IPS-20b (cell line): Measurements from ENCODE around the gene RIMS3.

Source experiments
- H3K27ac ChIP-seq: one replicate; pipeline ENCODE4 v1.5.1; 2013; ENCODE audit warnings: low read length
- H3K27me3 ChIP-seq: 2 replicates; pipeline ENCODE4 v1.6.1; 2013; ENCODE audit warnings: mild to moderate bottlenecking, low read length, inconsistent platforms; ENCODE audit not compliant: insufficient read depth
- H3K36me3 ChIP-seq: 2 replicates; pipeline ENCODE4 v1.6.1; 2013; ENCODE audit warnings: low read depth, mild to moderate bottlenecking, inconsistent platforms, low read length, moderate library complexity; ENCODE audit not compliant: insufficient read depth
- H3K4me1 ChIP-seq: 2 replicates; pipeline ENCODE4 v1.6.1; 2013; ENCODE audit warnings: mild to moderate bottlenecking, control low read depth, inconsistent platforms, low read length, moderate library complexity; ENCODE audit not compliant: insufficient read depth
- H3K4me3 ChIP-seq: 2 replicates; pipeline ENCODE4 v1.5.1; 2013; ENCODE audit warnings: mild to moderate bottlenecking, low read length, inconsistent platforms
- H3K9ac ChIP-seq: 2 replicates; pipeline ENCODE4 v1.6.1; 2013; ENCODE audit warnings: low read depth, mild to moderate bottlenecking, inconsistent platforms, low read length, moderate library complexity
- H3K9me3 ChIP-seq: 2 replicates; pipeline ENCODE4 v1.6.1; 2013; ENCODE audit warnings: mild to moderate bottlenecking, low read depth, low read length, inconsistent platforms; ENCODE audit not compliant: insufficient read depth

Gene RIMS3

DNA sequence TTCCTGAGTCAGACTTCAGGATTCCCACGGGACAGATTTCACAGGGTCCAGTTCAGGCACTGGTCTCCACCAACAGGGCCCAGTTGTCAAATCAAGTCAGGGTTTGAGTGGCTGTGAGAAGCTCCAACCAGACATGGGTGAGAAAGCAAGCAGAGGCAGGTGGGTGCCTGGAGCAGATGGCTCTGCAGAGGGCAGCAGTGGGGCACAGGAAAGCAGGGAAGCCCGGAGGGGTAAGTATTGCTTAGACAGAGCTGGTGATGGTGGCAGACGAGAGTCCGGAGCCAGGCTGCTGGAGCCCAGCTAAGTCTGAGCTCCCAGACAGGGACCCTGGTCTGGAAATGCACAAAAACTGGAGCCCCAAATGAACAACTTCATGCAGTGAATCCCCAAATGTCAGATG is 40.4 kb downstream of the RIMS3 start:
- Histone ChIP-seq H3K9me3 (no peaks in the 10 kb centered on the region), H3K27ac (no peak overlapping the region), H3K4me3 (no peak overlapping the region), H3K27me3 (no peaks in the 10 kb centered on the region), H3K36me3 (no peaks in the 10 kb centered on the region), H3K4me1 (no peaks in the 10 kb centered on the region), H3K9ac (no peak overlapping the region)

DNA sequence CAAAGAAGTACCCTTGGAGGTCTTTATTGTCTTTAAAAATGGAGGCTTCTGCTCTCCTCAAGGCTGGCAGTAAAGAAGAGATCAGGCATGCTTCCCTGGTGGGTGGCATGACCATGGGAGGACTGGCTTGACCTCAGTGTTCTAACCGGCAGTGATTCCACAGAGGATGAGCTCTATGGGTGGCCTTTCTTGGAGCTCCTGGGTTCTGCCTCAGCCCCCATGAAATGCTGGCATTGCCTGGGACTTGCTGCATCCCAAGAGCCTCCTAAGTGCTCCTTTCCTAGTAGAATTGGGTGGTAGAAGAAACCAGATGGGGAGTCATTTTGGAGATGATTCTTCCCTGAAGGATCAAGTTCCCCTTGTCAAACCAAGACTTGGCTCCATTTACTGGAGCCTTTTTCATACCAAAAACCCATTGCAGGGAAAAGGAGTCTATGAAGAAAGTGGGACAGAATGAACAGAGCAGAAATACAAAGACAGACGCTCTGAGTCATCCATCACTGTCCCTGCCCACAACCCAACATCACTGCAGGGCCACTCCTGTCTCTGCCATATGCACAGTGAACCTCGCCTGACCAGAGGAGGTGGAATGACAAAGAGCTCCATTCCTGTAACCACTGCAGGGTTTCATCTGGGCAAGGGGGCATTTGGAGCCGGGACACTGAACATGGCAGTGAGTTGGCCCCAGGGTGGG is 42.4 kb downstream of the RIMS3 start:
- no peak overlapping the region for H3K4me3 ChIP-seq
- no peaks in the 10 kb centered on the region for H3K9me3 ChIP-seq
- H3K27ac ChIP-seq, result no peak overlapping the region
- H3K27me3 ChIP-seq, result no peaks in the 10 kb centered on the region
- H3K36me3 ChIP-seq, result no peaks in the 10 kb centered on the region
- no peak overlapping the region for H3K9ac ChIP-seq
- no peaks in the 10 kb centered on the region for H3K4me1 ChIP-seq

DNA sequence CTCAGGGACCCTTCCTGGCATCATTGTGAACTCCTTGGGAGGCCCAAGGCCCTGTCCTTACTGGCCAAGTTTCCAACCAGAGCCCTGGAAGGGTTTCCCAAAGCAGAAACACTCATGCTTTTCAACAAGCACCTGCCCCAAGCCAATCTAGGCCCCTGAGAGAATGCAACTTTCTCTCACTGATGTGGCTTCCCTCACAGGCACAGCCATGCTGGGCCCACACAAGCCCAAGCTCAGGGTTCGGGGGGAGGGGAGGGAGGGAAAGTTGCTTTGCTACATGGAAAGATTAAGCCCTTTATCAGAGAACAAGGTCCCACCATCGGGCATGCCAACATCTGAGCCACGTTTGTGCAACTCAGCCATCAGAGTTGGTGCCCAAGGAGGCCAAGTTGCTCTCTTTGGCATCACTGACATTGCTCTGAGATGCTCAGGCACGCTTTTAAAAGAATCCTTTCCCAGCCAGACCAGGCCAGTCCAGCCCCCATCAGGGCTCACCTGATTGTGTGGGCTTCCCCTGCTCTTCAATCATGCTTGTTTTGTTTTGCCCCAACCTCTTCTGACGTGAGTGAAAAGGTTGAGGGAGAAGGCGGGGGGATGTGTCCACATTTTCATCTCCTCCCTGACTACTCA is 43.5 kb downstream of the RIMS3 start:
- H3K27ac ChIP-seq, result no peak overlapping the region
- H3K4me1 ChIP-seq, result no peaks in the 10 kb centered on the region
- H3K27me3 ChIP-seq, result no peaks in the 10 kb centered on the region
- H3K9me3 ChIP-seq, result no peaks in the 10 kb centered on the region
- H3K4me3 ChIP-seq, result no peak overlapping the region
- no peak overlapping the region for H3K9ac ChIP-seq
- H3K36me3 ChIP-seq, result no peaks in the 10 kb centered on the region

DNA sequence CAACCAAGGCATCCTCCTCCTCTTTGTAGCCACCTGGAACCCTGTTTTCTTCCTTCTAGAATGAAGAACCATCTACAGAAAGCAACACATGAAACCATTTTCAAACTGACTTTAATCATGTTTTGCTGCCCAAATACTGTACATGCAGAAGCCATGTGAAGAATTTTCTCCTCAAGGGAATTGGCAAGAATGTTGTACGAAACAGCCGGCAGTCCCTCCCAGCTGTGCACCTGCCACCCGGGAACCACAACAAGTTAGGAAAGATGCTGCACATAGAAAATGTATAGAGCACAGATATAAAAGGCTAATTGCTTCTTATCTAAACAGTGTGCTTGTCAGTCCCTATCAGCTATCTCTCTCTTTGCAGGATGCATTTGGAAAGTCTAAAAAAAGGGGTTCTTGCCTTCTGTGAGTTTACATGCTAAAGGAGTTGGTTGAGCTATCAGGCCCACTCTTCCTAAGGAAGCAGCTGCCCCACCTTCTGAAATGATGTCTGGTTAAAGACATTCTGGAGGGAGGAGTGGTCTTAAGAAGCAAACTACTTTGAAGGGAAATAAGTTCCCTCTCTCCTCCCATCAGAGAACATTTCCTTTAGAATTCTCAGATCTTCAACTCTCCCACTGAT is 44.8 kb downstream of the RIMS3 start:
- no peak overlapping the region for H3K27ac ChIP-seq
- no peak overlapping the region for H3K4me3 ChIP-seq
- no peaks in the 10 kb centered on the region for H3K36me3 ChIP-seq
- no peak overlapping the region for H3K9ac ChIP-seq
- H3K9me3 ChIP-seq, result no peaks in the 10 kb centered on the region; the same call in 1 of the 2 replicates
- H3K27me3 ChIP-seq, result no peaks in the 10 kb centered on the region
- no peaks in the 10 kb centered on the region for H3K4me1 ChIP-seq

DNA sequence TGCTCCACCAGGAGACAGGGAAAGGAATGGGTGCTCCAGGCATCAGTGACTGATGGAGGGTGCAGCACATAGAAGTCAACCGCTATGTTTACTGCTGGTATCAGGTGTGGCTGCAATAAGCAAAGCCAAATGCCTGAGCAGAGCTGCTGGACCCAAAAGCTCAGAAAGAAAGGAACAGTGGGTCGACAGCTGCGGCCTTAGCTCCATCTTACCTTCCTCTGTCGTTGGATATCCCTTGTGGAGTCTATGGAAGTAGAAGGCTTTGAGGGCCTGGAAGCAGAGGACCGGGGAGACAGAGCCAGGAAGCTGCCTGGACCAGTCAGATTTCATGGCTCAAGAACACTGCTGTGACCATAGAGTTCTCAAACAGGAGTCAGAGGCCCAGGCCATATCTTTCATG is 45.3 kb downstream of the RIMS3 start:
- Histone ChIP-seq H3K36me3 (no peaks in the 10 kb centered on the region), H3K27me3 (no peaks in the 10 kb centered on the region), H3K4me1 (no peaks in the 10 kb centered on the region), H3K27ac (no peak overlapping the region), H3K4me3 (no peak overlapping the region), H3K9me3 (no peaks in the 10 kb centered on the region; the same call in 1 of the 2 replicates), H3K9ac (no peak overlapping the region)

DNA sequence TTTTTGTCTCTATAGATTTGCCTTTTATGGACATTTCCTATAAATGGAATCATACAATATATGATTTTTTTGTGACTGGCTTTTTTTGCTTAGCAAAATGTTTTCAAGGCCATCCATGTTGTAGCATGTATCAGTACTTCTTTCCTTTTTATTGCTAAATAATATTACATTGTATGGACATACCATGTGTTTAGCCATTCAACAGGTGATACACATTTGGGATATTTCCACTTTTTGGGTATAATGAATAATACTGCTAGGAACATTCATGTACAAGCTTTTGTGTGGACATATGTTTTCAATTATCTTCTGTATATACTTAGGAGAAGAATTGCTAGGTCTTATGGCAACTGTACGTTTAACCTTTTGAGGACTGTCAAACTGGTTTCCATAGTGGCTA is 47.4 kb downstream of the RIMS3 start:
- Histone ChIP-seq H3K36me3 (no peaks in the 10 kb centered on the region), H3K4me1 (no peaks in the 10 kb centered on the region), H3K9ac (no peak overlapping the region), H3K27ac (no peak overlapping the region), H3K27me3 (no peaks in the 10 kb centered on the region), H3K9me3 (no peaks in the 10 kb centered on the region; the same call in 1 of the 2 replicates), H3K4me3 (no peak overlapping the region)

DNA sequence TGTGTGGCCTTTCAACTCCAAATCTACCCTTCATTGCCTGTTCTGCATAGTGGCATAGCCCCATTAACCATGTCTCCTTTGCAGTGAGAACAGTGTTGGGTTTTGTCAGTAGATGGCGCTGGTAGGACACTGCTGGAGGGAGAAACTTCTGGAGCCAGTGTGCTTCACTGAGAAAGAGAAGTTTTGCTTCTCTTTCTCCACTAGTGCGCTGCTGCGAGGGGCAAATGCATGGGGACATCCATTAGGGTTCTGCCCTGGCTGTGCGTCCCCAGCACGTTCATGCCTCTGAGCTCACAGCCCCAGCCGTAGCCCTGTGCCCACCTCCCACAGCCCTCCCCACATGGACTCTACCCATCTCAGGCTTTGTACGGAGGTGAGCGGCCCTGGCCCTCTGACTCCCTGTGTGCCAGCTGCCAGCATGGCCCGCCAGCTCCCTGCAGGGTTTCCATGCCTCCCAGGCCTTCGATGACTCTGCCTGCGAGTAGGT is 53.1 kb downstream of the RIMS3 start:
- Histone ChIP-seq H3K9me3 (no peaks in the 10 kb centered on the region; the same call in 1 of the 2 replicates), H3K4me3 (no peak overlapping the region), H3K9ac (no peak overlapping the region), H3K36me3 (no peaks in the 10 kb centered on the region), H3K27ac (no peak overlapping the region), H3K4me1 (no peaks in the 10 kb centered on the region), H3K27me3 (no peaks in the 10 kb centered on the region)

DNA sequence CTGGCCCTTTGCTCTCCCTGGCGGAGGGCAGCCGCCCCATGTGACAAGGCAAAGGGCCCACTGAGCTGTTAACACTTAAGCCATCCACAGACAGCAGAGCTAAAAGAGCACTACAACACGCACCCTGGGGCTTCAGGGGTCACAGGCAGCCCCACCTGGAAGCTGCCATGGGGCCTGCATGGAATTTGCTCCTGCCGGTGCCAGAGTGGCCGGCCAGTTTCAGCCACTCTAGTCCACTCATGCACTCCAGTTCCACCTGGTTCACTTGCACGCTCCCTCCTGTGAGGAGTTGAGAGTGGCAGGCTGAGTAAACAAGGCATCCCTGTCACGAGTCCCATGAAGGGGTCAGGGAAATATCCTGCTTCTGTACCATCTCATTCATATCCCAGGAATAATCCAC is 55.3 kb downstream of the RIMS3 start:
- H3K4me1 ChIP-seq, result no peaks in the 10 kb centered on the region
- no peaks in the 10 kb centered on the region for H3K27me3 ChIP-seq
- H3K9ac ChIP-seq, result no peak overlapping the region
- H3K36me3 ChIP-seq, result no peaks in the 10 kb centered on the region
- H3K9me3 ChIP-seq, result no peaks in the 10 kb centered on the region
- no peak overlapping the region for H3K4me3 ChIP-seq
- H3K27ac ChIP-seq, result no peak overlapping the region

DNA sequence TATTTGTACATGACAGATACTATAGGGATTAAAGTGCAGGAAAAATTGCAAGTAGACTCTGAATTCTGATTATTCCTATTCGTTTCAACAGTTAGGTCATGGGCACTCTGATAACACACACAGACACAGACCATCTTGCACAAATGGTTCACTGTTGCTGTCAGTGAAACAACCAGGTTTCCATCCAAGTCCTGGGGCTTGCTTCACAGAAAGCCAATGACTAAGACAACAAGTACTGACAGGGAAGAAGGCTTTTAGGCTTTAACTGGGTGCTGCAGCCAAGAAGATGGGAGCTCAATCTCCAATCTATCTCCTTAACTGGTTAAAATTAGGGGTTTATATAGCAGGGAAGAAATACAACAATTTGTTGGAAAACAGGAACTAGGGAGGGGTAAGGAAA is 57.6 kb downstream of the RIMS3 start:
- Histone ChIP-seq H3K9me3 (no peaks in the 10 kb centered on the region), H3K27ac (no peak overlapping the region)

DNA sequence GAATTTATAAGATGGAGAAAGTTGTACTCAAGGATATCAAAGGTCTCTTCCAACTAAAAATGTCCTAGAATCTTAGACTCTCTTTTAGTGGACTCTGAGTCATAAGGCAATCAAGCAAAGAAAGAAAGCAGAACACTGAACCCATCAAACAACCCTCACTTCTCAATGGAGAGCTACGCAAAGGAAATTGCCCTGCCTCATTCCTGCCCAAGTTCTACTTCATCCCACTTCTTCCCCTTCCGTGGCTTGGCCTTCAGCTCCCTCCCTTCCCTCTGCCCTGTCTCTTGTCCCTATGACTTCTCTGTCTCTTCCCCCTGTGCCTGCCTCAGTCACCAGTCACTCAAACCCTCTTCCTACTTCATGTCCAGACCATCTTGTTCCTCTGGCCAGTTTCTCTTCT is 58.5 kb downstream of the RIMS3 start:
- Histone ChIP-seq H3K36me3 (no peaks in the 10 kb centered on the region), H3K9ac (no peak overlapping the region), H3K9me3 (no peaks in the 10 kb centered on the region), H3K4me1 (no peaks in the 10 kb centered on the region), H3K27me3 (no peaks in the 10 kb centered on the region), H3K27ac (no peak overlapping the region), H3K4me3 (no peak overlapping the region)

More for the DNA sequence above, 57.6 kb downstream of the RIMS3 start:
- Histone ChIP-seq H3K27me3 (no peaks in the 10 kb centered on the region), H3K36me3 (no peaks in the 10 kb centered on the region), H3K4me3 (no peak overlapping the region), H3K9ac (no peak overlapping the region), H3K4me1 (no peaks in the 10 kb centered on the region)

DNA sequence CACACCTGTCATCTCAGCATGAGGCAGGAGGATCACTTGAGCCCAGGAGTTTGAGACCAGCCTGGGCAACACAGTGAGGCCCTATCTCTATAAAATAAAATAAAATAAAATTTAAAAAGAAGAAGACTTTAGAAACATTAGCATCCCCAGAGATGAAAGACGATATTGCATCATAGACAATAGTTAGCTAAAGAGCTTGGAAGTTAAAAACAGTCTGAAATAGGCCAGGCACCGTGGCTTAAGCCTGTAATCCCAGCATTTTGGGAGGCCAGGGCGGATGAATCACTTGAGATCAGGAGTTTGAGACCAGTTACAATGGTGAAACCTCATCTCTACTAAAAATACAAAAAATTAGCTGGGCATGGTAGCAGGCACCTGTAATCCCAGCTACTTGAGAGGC is 59.3 kb downstream of the RIMS3 start:
- no peak overlapping the region for H3K27ac ChIP-seq
- H3K27me3 ChIP-seq, result no peaks in the 10 kb centered on the region
- no peaks in the 10 kb centered on the region for H3K36me3 ChIP-seq
- H3K9me3 ChIP-seq, result no peaks in the 10 kb centered on the region
- no peak overlapping the region for H3K9ac ChIP-seq
- H3K4me1 ChIP-seq, result no peaks in the 10 kb centered on the region
- H3K4me3 ChIP-seq, result no peak overlapping the region

DNA sequence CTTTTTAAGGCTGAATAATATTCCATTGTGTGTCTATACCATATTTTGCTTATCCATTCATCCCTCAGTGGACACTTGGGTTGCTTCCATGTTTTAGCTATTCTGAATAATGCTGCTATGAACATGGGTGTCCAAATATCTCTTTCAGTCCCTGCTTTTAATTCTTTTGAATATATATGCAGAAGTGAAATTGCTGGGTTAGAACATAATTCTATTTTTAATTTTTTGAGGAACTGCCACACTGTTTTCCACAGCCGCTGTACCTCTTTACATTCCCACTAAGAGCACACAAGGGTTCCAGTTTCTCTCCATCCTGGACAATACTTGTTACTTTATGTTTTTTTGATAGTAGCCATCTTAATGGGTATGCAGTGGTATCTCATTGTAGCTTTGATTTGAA is 65.6 kb downstream of the RIMS3 start:
- H3K9me3 ChIP-seq, result peaks cover 7% of the 10 kb centered on the region
- H3K27ac ChIP-seq, result no peak overlapping the region
- H3K9ac ChIP-seq, result no peak overlapping the region
- no peaks in the 10 kb centered on the region for H3K27me3 ChIP-seq
- no peaks in the 10 kb centered on the region for H3K36me3 ChIP-seq
- no peak overlapping the region for H3K4me3 ChIP-seq
- H3K4me1 ChIP-seq, result no peaks in the 10 kb centered on the region
